SK-N-SH (cell line): ENCODE measurements around the gene CC2D2A. TPM values are rescaled to one million over a fixed set of nuclear protein-coding genes. Genes with fewer than 3 reads are reported as not detected.

Experiments
- CTCF ChIA-PET: fragments of 300-600, 350-600 bp; formaldehyde crosslinking; extraction: SDS; loops from one replicate; lab custom pipeline; 2021; lab: Yijun Ruan, JAX
- POLR2A ChIA-PET: fragments of 350-600 bp; sonication (Branson Sonifier 250); formaldehyde crosslinking; extraction: SDS; loops from one replicate; lab custom pipeline; 2020; ENCODE audit warnings: antibody characterized with exemption, inconsistent platforms; lab: Yijun Ruan, JAX
- DNase-seq: peaks from one replicate; pipeline ENCODE4 v3.0.0; 2012
- H2AFZ ChIP-seq: fragments of 200-600 bp; sonication (generic); 2 replicates; pipeline ENCODE4 v1.8.1; 2016; ENCODE audit warnings: antibody characterized with exemption, mild to moderate bottlenecking, low read depth
- H3F3A ChIP-seq: fragments of 200-600 bp; sonication (generic); replicated peaks from 2 replicates; pipeline ENCODE3; 2016; ENCODE audit warnings: antibody characterized with exemption, mild to moderate bottlenecking; ENCODE audit not compliant: insufficient read depth
- H3K27ac ChIP-seq, 2 experiments: fragments of 200-500 bp in 1 of 2; fragments of 200-600 bp in 1 of 2; sonication (Bioruptor generic) in 1 of 2; sonication (generic), shearing (Covaris generic) in 1 of 2; 2 replicates each; pipeline versions ENCODE4 v1.5.1 to v1.6.1; 2014 to 2016; ENCODE audit warnings: low read depth in 2 of 2, inconsistent platforms in 1 of 2, low read length in 1 of 2, mild to moderate bottlenecking in 1 of 2, mixed read lengths in 1 of 2
- H3K27me3 ChIP-seq: fragments of 200-600 bp; sonication (generic), shearing (Covaris generic); 2 replicates; pipeline ENCODE4 v1.6.1; 2016; ENCODE audit warnings: mixed run types; ENCODE audit not compliant: insufficient read depth
- H3K36me3 ChIP-seq, 2 experiments: fragments of 200-500 bp in 1 of 2; fragments of 200-600 bp in 1 of 2; sonication (Bioruptor generic) in 1 of 2; sonication (generic) in 1 of 2; replicated peaks in 1 of 2; 2 replicates each; pipeline versions ENCODE3 to v1.5.1; 2014 to 2016; ENCODE audit warnings: low read length in 1 of 2, mild to moderate bottlenecking in 1 of 2; ENCODE audit not compliant: insufficient read depth in 2 of 2, control insufficient read depth in 1 of 2
- H3K4me1 ChIP-seq, 2 experiments: fragments of 200-500 bp in 1 of 2; fragments of 200-600 bp in 1 of 2; sonication (Bioruptor generic) in 1 of 2; sonication (generic), shearing (Covaris generic) in 1 of 2; 2 replicates each; pipeline versions ENCODE4 v1.5.1 to v1.6.1; 2014 to 2016; ENCODE audit warnings: low read depth in 1 of 2, low read length in 1 of 2, mixed run types in 1 of 2; ENCODE audit not compliant: insufficient read depth in 2 of 2, control insufficient read depth in 1 of 2
- H3K4me2 ChIP-seq: fragments of 200-600 bp; sonication (generic), shearing (Covaris generic); 2 replicates; pipeline ENCODE4 v1.6.1; 2017; ENCODE audit warnings: mixed run types
- H3K4me3 ChIP-seq, 2 experiments: fragments of 200-500 bp in 1 of 2; fragments of 200-600 bp in 1 of 2; sonication (Bioruptor generic) in 1 of 2; sonication (generic), shearing (Covaris generic) in 1 of 2; 2 replicates each; pipeline versions ENCODE4 v1.5.1 to v1.8.1; 2014 to 2016; ENCODE audit warnings: low read depth in 2 of 2, inconsistent platforms in 1 of 2, low read length in 1 of 2, mild to moderate bottlenecking in 1 of 2, mixed read lengths in 1 of 2, moderate library complexity in 1 of 2
- H3K79me2 ChIP-seq: fragments of 200-600 bp; sonication (generic); 2 replicates; pipeline ENCODE4 v1.8.1; 2017; ENCODE audit warnings: mild to moderate bottlenecking; ENCODE audit not compliant: insufficient read depth
- H3K9ac ChIP-seq: fragments of 200-600 bp; sonication (generic); 2 replicates; pipeline ENCODE4 v1.6.1; 2017; ENCODE audit warnings: mixed run types
- H3K9me2 ChIP-seq: fragments of 200-600 bp; sonication (generic); 2 replicates; pipeline ENCODE4 v1.6.1; 2017; ENCODE audit warnings: mixed run types
- H3K9me3 ChIP-seq: fragments of 200-600 bp; sonication (generic); 2 replicates; pipeline ENCODE4 v1.6.1; 2017; ENCODE audit warnings: mixed run types, mild to moderate bottlenecking, moderate library complexity
- H4K20me1 ChIP-seq: fragments of 200-600 bp; sonication (generic); 2 replicates; pipeline ENCODE4 v1.6.1; 2017; ENCODE audit warnings: mild to moderate bottlenecking, mixed run types; ENCODE audit not compliant: insufficient read depth
- CTCF ChIP-seq: fragments of 200-600 bp; sonication (generic); IDR thresholded peaks from 2 replicates; pipeline ENCODE4 v1.6.1; 2017; ENCODE audit warnings: antibody characterized with exemption, mild to moderate bottlenecking, moderate library complexity
- EP300 ChIP-seq, 2 experiments: IDR thresholded peaks; 2 replicates each; pipeline versions ENCODE4 v1.4.0 to v1.6.1; 2012; ENCODE audit warnings: borderline replicate concordance in 1 of 2, low read depth in 1 of 2, low read length in 1 of 2
- FOXJ3 ChIP-seq: sonication (generic); formaldehyde crosslinking; IDR thresholded peaks from 2 replicates; pipeline ENCODE4 v1.5.1; 2020; ENCODE audit warnings: mild to moderate bottlenecking, missing genetic modification reagents
- GABPA ChIP-seq: IDR thresholded peaks from 2 replicates; pipeline ENCODE4 v1.4.0; 2012; ENCODE audit warnings: low read depth, mild to moderate bottlenecking
- IRF3 ChIP-seq: fragments of 150-350 bp; IDR thresholded peaks from 2 replicates; pipeline ENCODE4 v1.6.1; 2016; ENCODE audit warnings: mild to moderate bottlenecking, low read depth, low read length
- NRF1 ChIP-seq: IDR thresholded peaks from 2 replicates; pipeline ENCODE4 v1.6.1; 2012; ENCODE audit warnings: low read depth, mild to moderate bottlenecking, low read length
- RAD21 ChIP-seq: IDR thresholded peaks from 2 replicates; pipeline ENCODE4 v1.6.1; 2012; ENCODE audit warnings: mild to moderate bottlenecking, low read length
- RFX5 ChIP-seq: IDR thresholded peaks from 2 replicates; pipeline ENCODE4 v1.6.1; 2012; ENCODE audit warnings: mild to moderate bottlenecking, improper control_type of control experiment, low read length
- RXRA ChIP-seq: IDR thresholded peaks from 2 replicates; pipeline ENCODE4 v1.4.0; 2012; ENCODE audit warnings: low read depth, mild to moderate bottlenecking, borderline replicate concordance
- SMC3 ChIP-seq: IDR thresholded peaks from 2 replicates; pipeline ENCODE4 v1.6.1; 2012; ENCODE audit warnings: low read depth, low read length, improper control_type of control experiment
- TAF1 ChIP-seq: IDR thresholded peaks from 2 replicates; pipeline ENCODE4 v1.6.1; 2012; ENCODE audit warnings: low read depth, mild to moderate bottlenecking, low read length, moderate library complexity, borderline replicate concordance
- TCF12 ChIP-seq: IDR thresholded peaks from 2 replicates; pipeline ENCODE4 v1.4.0; 2012
- USF2 ChIP-seq: fragments of 150-350 bp; IDR thresholded peaks from 2 replicates; pipeline ENCODE4 v1.6.1; 2017; ENCODE audit warnings: antibody characterized with exemption, low read length, low read depth, borderline replicate concordance
- YY1 ChIP-seq: IDR thresholded peaks from 2 replicates; pipeline ENCODE4 v1.4.0; 2012; ENCODE audit warnings: low read depth, mild to moderate bottlenecking
- WGBS: methylation state at CpG from one replicate; pipeline ENCODE4 v1.1.6; 2017; ENCODE audit warnings: low lambda C conversion rate; 5-methylcytosine and 5-hydroxymethylcytosine counted together
- polyA plus RNA-seq, 3 experiments: library from polyadenylated mRNA; depleted of rRNA; stranded (reverse); fragments of >200 nt; gene quantifications; 2 replicates each; pipeline ENCODE4 v1.2.3, GENCODE V29; 2012
- TF ChIP-seq, protein P1 (sequence below): IDR thresholded peaks from 2 replicates; pipeline ENCODE4 v1.4.0; 2012; ENCODE audit warnings: low read depth

Gene CC2D2A
- polyA plus RNA-seq, 1 of the 3 experiments (the other 2 are of a cell fraction) = 17.8 TPM

DNA sequence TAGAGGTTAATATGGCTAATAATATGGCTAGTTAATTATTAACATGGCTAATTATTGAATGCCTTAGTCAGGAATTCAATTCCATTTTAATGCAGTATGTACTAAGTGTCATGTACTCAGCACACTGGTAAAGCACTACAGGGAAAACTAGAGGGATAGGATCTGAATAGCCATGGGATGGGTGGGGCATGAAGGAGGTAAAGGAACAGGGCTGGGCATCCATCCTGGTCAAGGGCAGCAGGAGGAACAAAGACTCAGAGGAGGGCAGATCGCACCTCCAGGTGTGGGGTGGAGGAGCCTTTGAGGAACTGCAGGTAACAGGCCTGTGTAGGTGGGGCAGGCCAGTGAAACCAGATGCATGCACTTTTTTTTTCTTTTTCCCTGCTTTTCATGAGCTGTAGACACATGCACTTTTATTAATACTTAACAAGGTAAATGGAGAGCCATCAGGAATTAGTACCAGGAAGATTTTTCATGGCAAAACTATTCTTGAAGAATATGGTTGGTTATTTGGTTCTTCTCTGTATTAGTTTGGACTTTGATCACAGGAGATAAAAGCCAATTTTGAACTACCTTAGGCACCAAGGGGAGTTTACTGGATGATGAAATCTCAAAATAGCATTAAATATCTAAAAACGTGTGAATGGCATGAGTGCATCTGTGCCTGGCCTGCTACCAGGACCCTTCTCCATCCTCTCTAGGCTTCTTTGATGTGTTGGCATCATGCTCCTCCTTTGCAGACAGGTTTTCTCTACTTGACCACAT is 88.3 kb downstream of the CC2D2A start:
- no peaks in the 10 kb centered on the region for H3K9me2 ChIP-seq
- H3K27me3 ChIP-seq = no peaks in the 10 kb centered on the region
- WGBS = 91% methylated on average over 2 of the region's 2 CpGs
- H3K4me3 ChIP-seq = no peak overlapping the region
- H3K9ac ChIP-seq = no peak overlapping the region
- H3K9me3 ChIP-seq = no peaks in the 10 kb centered on the region
- H2AFZ ChIP-seq = no peak overlapping the region
- TF ChIP-seq RFX5 = no peak
- TF ChIP-seq EP300 (IDR thresholded peaks at IDR 0.05; ENCODE audit: borderline replicate concordance in 1 of 2, low read depth in 1 of 2, low read length in 1 of 2) = no peak
- TF ChIP-seq, protein P1, sequence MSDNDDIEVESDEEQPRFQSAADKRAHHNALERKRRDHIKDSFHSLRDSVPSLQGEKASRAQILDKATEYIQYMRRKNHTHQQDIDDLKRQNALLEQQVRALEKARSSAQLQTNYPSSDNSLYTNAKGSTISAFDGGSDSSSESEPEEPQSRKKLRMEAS = no peak
- no peak for TF ChIP-seq GABPA
- no peak for TF ChIP-seq NRF1
- no peak for TF ChIP-seq IRF3
- TF ChIP-seq FOXJ3 (CRISPR knock-in tag) = no peak
- TF ChIP-seq RXRA = no peak
- no peak for TF ChIP-seq TAF1
- no peak for TF ChIP-seq RAD21
- no peak for TF ChIP-seq USF2
- TF ChIP-seq SMC3 = no peak
- no peak for DNase-seq
- H3K4me2 ChIP-seq = no peak overlapping the region
- no peak overlapping the region for H3K27ac ChIP-seq
- CTCF ChIA-PET = no interaction called here
- no peaks in the 10 kb centered on the region for H3K79me2 ChIP-seq
- H3K4me1 ChIP-seq = no peaks in the 10 kb centered on the region
- H4K20me1 ChIP-seq = no peaks in the 10 kb centered on the region
- POLR2A ChIA-PET = no interaction called here
- peaks cover 26 to 46% of the 10 kb centered on the region in 2 experiments for H3K36me3 ChIP-seq
- no peaks in the 10 kb centered on the region for H3F3A ChIP-seq

GRCh38 chr4:15558561-15558960 is 88.9 kb downstream of the CC2D2A start:
- TF ChIP-seq YY1 (no peak), TCF12 (no peak), CTCF (no peak), GABPA (no peak), USF2 (no peak)
- TF ChIP-seq, all 33 proteins: peak for 0
- H3K4me1 ChIP-seq = no peaks in the 10 kb centered on the region
- no peak overlapping the region for H2AFZ ChIP-seq
- H4K20me1 ChIP-seq = no peaks in the 10 kb centered on the region
- H3K9me2 ChIP-seq = no peaks in the 10 kb centered on the region
- H3K27me3 ChIP-seq = no peaks in the 10 kb centered on the region
- H3F3A ChIP-seq = no peaks in the 10 kb centered on the region
- H3K4me2 ChIP-seq = no peak overlapping the region
- ChIA-PET POLR2A (no interaction called here), CTCF (no interaction called here)
- peaks cover 22 to 44% of the 10 kb centered on the region in 2 experiments for H3K36me3 ChIP-seq
- H3K27ac ChIP-seq = no peak overlapping the region
- H3K79me2 ChIP-seq = no peaks in the 10 kb centered on the region
- H3K4me3 ChIP-seq = no peak overlapping the region
- no peak for DNase-seq
- no peaks in the 10 kb centered on the region for H3K9me3 ChIP-seq
- WGBS = 90% methylated on average over 1 of the region's 2 CpGs
- H3K9ac ChIP-seq = no peak overlapping the region
